GM19467 (cell line): ENCODE results near the gene FSD1L.

Source experiments
- ATAC-seq: cut with Tn5 transposase; IDR thresholded peaks from one replicate; pipeline ENCODE4 v1.9.1; 2021; ENCODE audit warnings: mild to moderate bottlenecking, moderate library complexity; ENCODE audit not compliant: unreplicated experiment

The FSD1L gene

GRCh38 chr9:105432247-105432842 lies 15.5 kb upstream of the FSD1L start:
- no peak for ATAC-seq

DNA sequence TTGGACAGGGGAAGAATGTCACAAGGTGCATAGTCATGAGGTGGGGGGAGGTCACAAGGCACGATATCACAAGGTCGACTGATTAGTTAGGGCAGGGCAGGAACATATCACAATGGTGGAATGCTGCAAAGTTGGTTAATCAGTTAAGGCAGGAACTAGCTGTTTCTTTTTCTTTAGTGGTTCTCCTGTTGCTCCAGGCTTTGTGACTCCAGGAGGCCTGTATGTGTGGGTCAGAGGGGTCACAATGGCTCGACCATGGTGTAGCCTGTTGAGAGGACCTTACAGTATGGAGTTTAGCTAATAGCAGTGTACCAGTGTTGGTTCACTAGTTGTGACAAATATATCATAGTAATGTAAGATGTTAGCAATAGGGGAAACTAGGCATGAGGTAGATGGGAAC lies 12.4 kb upstream of the FSD1L start:
- no peak for ATAC-seq

DNA sequence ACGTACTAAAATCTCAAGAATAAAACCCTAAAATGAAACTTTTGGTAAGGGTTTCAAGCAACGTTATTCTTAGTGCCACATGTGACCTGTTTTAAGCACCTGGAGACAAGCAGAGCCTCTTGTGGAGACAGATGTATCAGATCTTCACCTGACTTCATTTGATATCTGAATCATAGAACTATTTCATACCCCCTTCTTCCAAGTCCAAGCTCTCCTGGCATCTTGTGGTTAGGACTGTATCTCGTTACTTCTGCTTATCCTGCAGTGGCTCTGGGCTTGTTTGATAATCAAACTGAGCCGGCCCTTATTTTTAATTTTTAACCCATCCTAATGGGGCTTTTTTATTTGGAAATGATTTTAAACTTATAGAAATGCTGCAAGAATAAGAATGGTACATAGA lies 11.1 kb upstream of the FSD1L start:
- ATAC-seq: no peak

- ATAC-seq: no peak
Observed at GRCh38 chr9:105437704-105438103, 10.1 kb upstream of the FSD1L start.

- ATAC-seq: no peak
Observed at GRCh38 chr9:105438141-105438806, 9.6 kb upstream of the FSD1L start.

- ATAC-seq: no peak
Observed at GRCh38 chr9:105439428-105439827, 8.4 kb upstream of the FSD1L start.

DNA sequence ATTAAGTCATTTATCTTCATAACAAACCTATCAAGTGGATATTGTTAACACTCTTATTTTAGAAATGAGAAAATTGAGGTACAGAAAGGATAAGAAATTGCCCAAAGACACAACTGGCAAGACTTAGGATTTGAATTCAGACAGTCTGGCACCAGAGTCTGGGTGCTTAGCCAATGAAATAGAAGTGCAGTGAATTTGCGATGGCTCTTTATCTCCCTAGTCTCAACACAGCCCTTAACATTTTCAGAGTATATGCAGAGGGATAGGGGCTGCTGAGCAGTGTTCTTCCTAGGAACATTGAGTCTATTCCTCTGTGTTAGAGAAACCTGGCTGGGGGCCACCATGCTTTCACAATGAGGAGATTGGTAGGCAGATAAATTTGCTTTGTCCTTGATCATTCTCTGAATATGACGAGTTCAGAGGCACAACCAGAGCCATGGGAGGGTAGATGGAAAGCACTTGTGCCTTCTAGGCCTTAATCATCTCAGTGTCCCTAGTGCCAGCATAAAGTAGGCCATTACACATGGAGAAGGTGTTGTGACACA lies 6.1 kb upstream of the FSD1L start:
- no peak for ATAC-seq

GRCh38 chr9:105443121-105443520 lies 4.7 kb upstream of the FSD1L start:
- no peak for ATAC-seq

- ATAC-seq: no peak
Observed at GRCh38 chr9:105444130-105444529, 3.7 kb upstream of the FSD1L start.

- ATAC-seq: no peak
Observed at GRCh38 chr9:105445203-105445881, 2.5 kb upstream of the FSD1L start.

GRCh38 chr9:105447386-105447813 lies 434 bp upstream of the FSD1L start:
- no peak for ATAC-seq

- no peak for ATAC-seq
Observed at GRCh38 chr9:105449081-105449480, 1.2 kb downstream of the FSD1L start.

GRCh38 chr9:105452185-105452584 lies 4.4 kb downstream of the FSD1L start:
- no peak for ATAC-seq

- ATAC-seq: no peak
Observed at GRCh38 chr9:105455836-105456475, 8.1 kb downstream of the FSD1L start.

GRCh38 chr9:105457560-105458294 lies 9.9 kb downstream of the FSD1L start:
- ATAC-seq: no peak

DNA sequence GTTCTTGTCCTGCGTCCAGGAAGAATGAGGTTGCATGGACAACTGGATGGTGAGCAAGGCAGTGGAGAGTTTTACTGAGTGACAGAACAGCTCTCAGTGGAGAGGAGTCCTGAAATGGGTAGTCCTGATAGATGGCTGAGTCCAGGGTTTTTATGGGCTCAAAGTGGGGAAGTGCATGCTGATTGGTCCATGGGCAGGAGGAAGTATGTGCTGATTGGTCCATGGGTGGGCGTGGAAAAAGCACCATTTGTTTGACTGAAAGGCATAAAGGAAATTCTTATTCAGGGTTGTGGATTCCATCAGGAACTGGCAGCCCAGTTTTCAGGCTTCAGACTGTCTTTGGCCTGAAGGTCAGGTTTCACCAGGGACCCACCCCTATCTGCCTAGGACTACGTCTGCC lies 10.6 kb downstream of the FSD1L start:
- ATAC-seq: no peak

- no peak for ATAC-seq
Observed at GRCh38 chr9:105459336-105459735, 11.5 kb downstream of the FSD1L start.

- ATAC-seq: no peak
Observed at GRCh38 chr9:105466898-105467455, 19.1 kb downstream of the FSD1L start.

GRCh38 chr9:105468875-105469274 lies 21.0 kb downstream of the FSD1L start:
- ATAC-seq: no peak

DNA sequence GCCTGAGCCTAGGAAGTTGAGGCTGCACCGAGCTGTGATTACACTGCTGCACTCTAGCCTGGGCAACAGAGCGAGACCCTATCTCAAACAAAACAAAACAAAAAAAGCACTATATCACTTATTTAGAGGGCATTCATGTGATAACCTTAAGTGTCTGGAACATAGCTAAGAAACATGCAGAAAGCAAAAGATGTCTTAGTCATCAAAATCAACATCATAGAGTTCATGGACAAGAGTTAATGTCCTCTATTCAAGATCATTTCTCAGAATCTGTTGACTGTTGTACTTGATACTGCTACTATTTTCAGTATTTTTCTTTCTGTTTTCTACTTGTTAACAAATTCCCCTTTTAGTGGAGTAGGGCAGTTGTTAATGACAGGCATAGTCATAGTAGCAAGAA lies 25.4 kb downstream of the FSD1L start:
- ATAC-seq: no peak

DNA sequence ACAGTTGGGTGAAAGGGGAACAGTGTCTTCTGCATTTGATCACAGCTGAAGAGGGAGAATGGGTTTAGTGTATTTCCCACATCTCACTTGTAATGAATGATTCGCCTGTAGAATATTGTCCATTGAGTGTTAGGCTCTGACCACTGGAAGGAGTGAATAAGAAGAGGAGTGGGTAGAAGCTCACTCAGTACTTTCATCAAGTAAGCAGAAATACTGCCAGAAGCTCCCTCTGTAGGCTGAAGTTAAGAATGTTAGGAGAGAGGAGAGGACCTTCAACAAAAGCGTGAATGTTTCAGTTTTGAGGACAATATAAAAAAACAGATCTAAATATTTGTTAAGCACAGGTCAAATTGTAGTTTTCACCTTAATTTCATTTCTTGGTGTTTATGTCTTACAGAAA lies 27.5 kb downstream of the FSD1L start:
- no peak for ATAC-seq
